Upper lobe of right lung (tissue), 1 donor: Measurements from ENCODE around the gene FYN. TPM values are rescaled to one million over a fixed set of nuclear protein-coding genes. Genes with fewer than 3 reads are reported as not detected.
"Not testable (repeated sequence)": the region's sequence is repeated elsewhere in the genome, so short reads cannot be mapped to it uniquely, and the experiment has no call there.

Source experiments
- ATAC-seq: fragments of 200-7000 bp; cut with Tn5 transposase; one replicate; pipeline ENCODE4 v1.9.1; 2020; ENCODE audit warnings: mild to moderate bottlenecking, moderate library complexity
- DNase-seq: peaks from one replicate; pipeline ENCODE4 v3.0.0-alpha.2; 2020
- H3K27ac ChIP-seq: fragments of 200-600 bp; one replicate; pipeline ENCODE4 v1.8.0; 2022
- H3K27me3 ChIP-seq: fragments of 200-600 bp; one replicate; pipeline ENCODE4 v1.8.0; 2022; ENCODE audit warnings: mild to moderate bottlenecking
- H3K36me3 ChIP-seq: fragments of 200-600 bp; one replicate; pipeline ENCODE4 v1.8.0; 2022
- H3K4me1 ChIP-seq: fragments of 200-600 bp; one replicate; pipeline ENCODE4 v1.8.0; 2022
- H3K4me3 ChIP-seq: fragments of 200-600 bp; one replicate; pipeline ENCODE4 v1.8.0; 2022; ENCODE audit warnings: mild to moderate bottlenecking
- H3K9me3 ChIP-seq: fragments of 200-600 bp; one replicate; pipeline ENCODE4 v1.8.0; 2022
- intact Hi-C: fragments of 100-400 bp; cut with DNase I; formaldehyde crosslinking; loops from one replicate; pipeline ENCODE4 v1.11.0; 2022
- total RNA-seq: library from RNA; stranded (reverse); fragmentation: NEBNext Ultra II Directional; extraction: Animal tissue kit (Norgen Biotek cat#: 25700); gene quantifications from one replicate; pipeline ENCODE4 v1.2.1, GENCODE V29; 2021
- TF ChIP-seq, protein P1 (sequence below): fragments of 200-600 bp; IDR thresholded peaks from one replicate; pipeline ENCODE4 v1.8.0; 2022; ENCODE audit warnings: antibody characterized with exemption
- donor health status: DM: no; HTN: yes; CAD: no; lungs with severe emphysema.

Gene FYN
- total RNA-seq, 1 donor from 2014 or later = 115 TPM

GRCh38 chr6:111791415-111791814 lies 81.8 kb downstream of the FYN start:
- TF ChIP-seq, protein P1, sequence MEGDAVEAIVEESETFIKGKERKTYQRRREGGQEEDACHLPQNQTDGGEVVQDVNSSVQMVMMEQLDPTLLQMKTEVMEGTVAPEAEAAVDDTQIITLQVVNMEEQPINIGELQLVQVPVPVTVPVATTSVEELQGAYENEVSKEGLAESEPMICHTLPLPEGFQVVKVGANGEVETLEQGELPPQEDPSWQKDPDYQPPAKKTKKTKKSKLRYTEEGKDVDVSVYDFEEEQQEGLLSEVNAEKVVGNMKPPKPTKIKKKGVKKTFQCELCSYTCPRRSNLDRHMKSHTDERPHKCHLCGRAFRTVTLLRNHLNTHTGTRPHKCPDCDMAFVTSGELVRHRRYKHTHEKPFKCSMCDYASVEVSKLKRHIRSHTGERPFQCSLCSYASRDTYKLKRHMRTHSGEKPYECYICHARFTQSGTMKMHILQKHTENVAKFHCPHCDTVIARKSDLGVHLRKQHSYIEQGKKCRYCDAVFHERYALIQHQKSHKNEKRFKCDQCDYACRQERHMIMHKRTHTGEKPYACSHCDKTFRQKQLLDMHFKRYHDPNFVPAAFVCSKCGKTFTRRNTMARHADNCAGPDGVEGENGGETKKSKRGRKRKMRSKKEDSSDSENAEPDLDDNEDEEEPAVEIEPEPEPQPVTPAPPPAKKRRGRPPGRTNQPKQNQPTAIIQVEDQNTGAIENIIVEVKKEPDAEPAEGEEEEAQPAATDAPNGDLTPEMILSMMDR = no peak
- DNase-seq (no peak), ATAC-seq (no peak)
- Histone ChIP-seq H3K27ac (no peak overlapping the region), H3K36me3 (no peaks in the 10 kb centered on the region), H3K4me3 (no peak overlapping the region), H3K27me3 (no peaks in the 10 kb centered on the region), H3K4me1 (peaks cover 8% of the 10 kb centered on the region), H3K9me3 (no peaks in the 10 kb centered on the region)
- intact Hi-C loops = no loop called here

GRCh38 chr6:111789598-111789997 lies 83.7 kb downstream of the FYN start:
- intact Hi-C loops = no loop called here
- ATAC-seq = peak; percentile 68

DNA sequence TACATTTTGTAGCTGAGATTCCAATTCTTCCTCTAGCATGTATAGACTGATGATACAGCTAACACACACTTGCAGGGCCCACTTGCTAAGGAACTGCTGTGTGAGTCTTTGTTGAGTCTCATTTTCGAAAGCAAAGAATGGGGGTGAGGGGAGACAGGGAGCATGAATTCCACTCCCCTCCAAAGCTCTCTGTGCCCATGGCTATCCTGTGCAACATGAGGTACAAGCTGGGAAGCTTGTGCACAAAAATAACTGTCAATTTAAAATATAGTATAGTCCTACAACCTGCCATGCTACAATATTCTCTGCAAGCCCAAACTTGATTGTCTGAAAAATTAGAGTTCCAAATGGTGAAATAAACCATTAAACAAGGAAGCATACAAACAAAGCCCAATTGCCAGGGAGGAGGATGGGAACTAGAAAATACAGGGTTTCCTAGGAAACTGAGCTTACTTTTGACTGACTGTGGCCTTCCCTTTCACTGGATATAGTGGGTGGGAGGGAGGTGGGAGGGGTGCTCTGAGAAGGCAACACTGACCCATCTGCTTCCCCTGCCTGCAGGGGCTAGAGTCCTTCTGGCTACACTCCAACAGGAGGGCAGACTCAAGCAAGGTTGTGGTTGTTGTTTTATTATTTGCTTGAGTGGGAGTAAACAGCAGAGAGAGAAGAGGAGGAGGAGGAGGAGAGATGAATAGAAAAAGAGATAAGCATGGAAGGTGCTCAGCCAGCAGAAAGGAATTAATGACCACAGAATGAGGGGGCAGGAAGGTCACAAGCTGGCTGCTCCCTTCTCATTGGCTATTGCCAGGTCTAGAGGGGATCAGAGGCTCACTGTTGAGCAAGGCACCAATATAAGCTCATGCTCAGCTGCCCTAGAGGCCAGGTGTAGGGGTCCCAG lies 84.6 kb downstream of the FYN start:
- H3K27me3 ChIP-seq = no peaks in the 10 kb centered on the region
- TF ChIP-seq, protein P1 = no peak
- intact Hi-C loops = no loop called here
- ATAC-seq = no peak
- DNase-seq = no peak
- H3K27ac ChIP-seq = no peak overlapping the region
- no peaks in the 10 kb centered on the region for H3K9me3 ChIP-seq
- no peak overlapping the region for H3K4me3 ChIP-seq
- peaks cover 20% of the 10 kb centered on the region for H3K4me1 ChIP-seq
- no peaks in the 10 kb centered on the region for H3K36me3 ChIP-seq

More at GRCh38 chr6:111789598-111789997, 83.7 kb downstream of the FYN start:
- Histone ChIP-seq H3K4me3 (no peak overlapping the region), H3K27me3 (no peaks in the 10 kb centered on the region), H3K36me3 (no peaks in the 10 kb centered on the region), H3K9me3 (no peaks in the 10 kb centered on the region), H3K27ac (no peak overlapping the region), H3K4me1 (peaks cover 13% of the 10 kb centered on the region)
- no peak for DNase-seq
- TF ChIP-seq, protein P1 = no peak

GRCh38 chr6:111786151-111786550 lies 87.1 kb downstream of the FYN start:
- H3K27me3 ChIP-seq, ATAC-seq, DNase-seq, intact Hi-C loops, H3K27ac ChIP-seq, H3K4me3 ChIP-seq, H3K36me3 ChIP-seq, H3K9me3 ChIP-seq: not testable (repeated sequence)
- peaks cover 20% of the 10 kb centered on the region for H3K4me1 ChIP-seq

GRCh38 chr6:111784433-111784832 lies 88.8 kb downstream of the FYN start:
- TF ChIP-seq, protein P1 = no peak
- H3K27me3 ChIP-seq = no peaks in the 10 kb centered on the region
- no peak overlapping the region for H3K4me3 ChIP-seq
- no peak overlapping the region for H3K27ac ChIP-seq
- DNase-seq (no peak), ATAC-seq (no peak)
- H3K9me3 ChIP-seq = no peaks in the 10 kb centered on the region
- intact Hi-C loops = no loop called here
- no peaks in the 10 kb centered on the region for H3K36me3 ChIP-seq
- peaks cover 18% of the 10 kb centered on the region for H3K4me1 ChIP-seq

DNA sequence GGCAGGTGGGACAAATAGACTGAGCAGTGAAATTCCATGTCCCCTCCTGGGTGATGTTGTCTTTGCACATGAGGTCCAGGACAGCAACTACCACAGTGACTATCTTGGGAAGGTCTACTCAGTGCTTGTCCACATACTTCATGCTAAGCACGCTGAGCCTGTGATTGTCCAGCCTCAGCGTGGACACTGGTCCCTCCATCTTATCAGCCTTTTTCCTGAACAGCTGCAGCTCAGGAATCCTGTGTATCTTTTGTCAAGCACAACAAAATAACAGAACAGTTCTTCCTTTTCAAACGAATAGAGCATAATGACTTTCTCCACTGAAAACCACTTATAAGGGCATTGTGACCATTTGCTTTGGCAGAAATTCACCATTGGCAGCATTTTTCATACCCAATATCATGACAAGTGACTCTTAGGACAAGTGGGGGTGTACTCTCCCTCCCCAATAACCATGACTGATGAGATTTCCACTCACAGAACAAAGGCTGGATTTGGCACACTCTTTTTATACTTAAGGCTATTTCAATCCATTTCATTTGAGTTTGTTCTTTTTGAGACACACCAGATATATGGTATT lies 90.3 kb downstream of the FYN start:
- Histone ChIP-seq H3K4me3 (no peak overlapping the region), H3K9me3 (no peaks in the 10 kb centered on the region), H3K27ac (no peak overlapping the region), H3K27me3 (no peaks in the 10 kb centered on the region), H3K36me3 (no peaks in the 10 kb centered on the region), H3K4me1 (peaks cover 13% of the 10 kb centered on the region)
- DNase-seq (no peak), ATAC-seq (peak; percentile 19)
- intact Hi-C loops = no loop called here
- TF ChIP-seq, protein P1 = no peak
